Measurements from ENCODE around the gene SRBD1.

Gene SRBD1

GRCh38 chr2:45602624-45603023 lies 8.4 kb downstream of the SRBD1 start:
- no peak for TF ChIP-seq CTCF (IDR thresholded peaks at IDR 0.05; ENCODE audit: low read depth, low read length)
- no peak overlapping the region for H3K4me3 ChIP-seq (replicated peaks in 1 of 2; ENCODE audit: low read depth in 2 of 2, low read length in 2 of 2)
- no peak for DNase-seq (ENCODE audit: low read depth in 2 of 2)

GRCh38 chr2:45598545-45598944 lies 12.5 kb downstream of the SRBD1 start:
- no peak for TF ChIP-seq CTCF (IDR thresholded peaks at IDR 0.05; ENCODE audit: low read depth, low read length)
- no peak overlapping the region for H3K4me3 ChIP-seq (replicated peaks in 1 of 2; ENCODE audit: low read depth in 2 of 2, low read length in 2 of 2)
- DNase-seq (ENCODE audit: low read depth in 2 of 2) = no peak

- no peak overlapping the region for H3K4me3 ChIP-seq (replicated peaks in 1 of 2; ENCODE audit: low read depth in 2 of 2, low read length in 2 of 2)
- no peak for DNase-seq (ENCODE audit: low read depth in 2 of 2)
- TF ChIP-seq CTCF (IDR thresholded peaks at IDR 0.05; ENCODE audit: low read depth, low read length) = no peak
Observed at GRCh38 chr2:45596761-45597160, 14.3 kb downstream of the SRBD1 start.

GRCh38 chr2:45595721-45596435 lies 15.2 kb downstream of the SRBD1 start:
- no peak for TF ChIP-seq CTCF (IDR thresholded peaks at IDR 0.05; ENCODE audit: low read depth, low read length)
- no peak overlapping the region for H3K4me3 ChIP-seq (replicated peaks in 1 of 2; ENCODE audit: low read depth in 2 of 2, low read length in 2 of 2)
- DNase-seq (ENCODE audit: low read depth in 2 of 2) = peak; percentile 69 to 80

GRCh38 chr2:45591073-45591472 lies 20.0 kb downstream of the SRBD1 start:
- H3K4me3 ChIP-seq (replicated peaks in 1 of 2; ENCODE audit: low read depth in 2 of 2, low read length in 2 of 2) = no peak overlapping the region
- DNase-seq (ENCODE audit: low read depth in 2 of 2) = peak in 1 of 2 donors; percentile 52
- TF ChIP-seq CTCF (IDR thresholded peaks at IDR 0.05; ENCODE audit: low read depth, low read length) = no peak

GRCh38 chr2:45588158-45588829 lies 22.8 kb downstream of the SRBD1 start:
- H3K4me3 ChIP-seq (replicated peaks in 1 of 2; ENCODE audit: low read depth in 2 of 2, low read length in 2 of 2) = no peak overlapping the region
- no peak for DNase-seq (ENCODE audit: low read depth in 2 of 2)
- TF ChIP-seq CTCF (IDR thresholded peaks at IDR 0.05; ENCODE audit: low read depth, low read length) = no peak
